SU-DHL-6 (cell line): ENCODE data around the gene GJA3.

Experiments
- H2AFZ ChIP-seq: fragments of 200-600 bp; sonication (generic); 2 replicates; pipeline ENCODE4 v1.6.1; 2014; ENCODE audit warnings: low read depth, mild to moderate bottlenecking, moderate library complexity, mixed read lengths, antibody characterized with exemption, low read length; ENCODE audit not compliant: severe bottlenecking
- H3F3A ChIP-seq: fragments of 200-600 bp; shearing (Covaris generic); 2 replicates; pipeline ENCODE4 v1.6.0; 2016; ENCODE audit warnings: antibody characterized with exemption, mild to moderate bottlenecking; ENCODE audit not compliant: insufficient read depth
- H3K27ac ChIP-seq: fragments of 200-600 bp; sonication (generic); 2 replicates; pipeline ENCODE4 v1.5.1; 2016; ENCODE audit warnings: low read depth, mild to moderate bottlenecking, low read length, moderate library complexity, mixed read lengths
- H3K27me3 ChIP-seq: fragments of 200-600 bp; sonication (generic), shearing (Covaris generic); 2 replicates; pipeline ENCODE4 v1.6.0; 2014; ENCODE audit warnings: mild to moderate bottlenecking, low read length
- H3K36me3 ChIP-seq: fragments of 200-600 bp; sonication (generic); 2 replicates; pipeline ENCODE4 v1.6.1; 2014; ENCODE audit warnings: mild to moderate bottlenecking, low read length, mixed read lengths
- H3K4me2 ChIP-seq: fragments of 300-600, 200-600 bp; shearing (Covaris generic), sonication (generic); 2 replicates; pipeline ENCODE4 v1.6.0; 2014; ENCODE audit warnings: low read length, low read depth, mild to moderate bottlenecking; ENCODE audit not compliant: poor library complexity, severe bottlenecking
- H3K4me3 ChIP-seq: fragments of 200-600 bp; sonication (generic); 2 replicates; pipeline ENCODE4 v1.5.1; 2014; ENCODE audit warnings: antibody characterized with exemption, low read length, mild to moderate bottlenecking, mixed read lengths; ENCODE audit not compliant: insufficient read depth, poor library complexity, severe bottlenecking
- H3K79me2 ChIP-seq: fragments of 200-600 bp; sonication (generic); 2 replicates; pipeline ENCODE4 v1.6.1; 2014; ENCODE audit warnings: mild to moderate bottlenecking, low read length, moderate library complexity; ENCODE audit not compliant: insufficient read depth
- H3K9ac ChIP-seq: fragments of 200-600 bp; sonication (generic); 2 replicates; pipeline ENCODE4 v1.7.0; 2014; ENCODE audit warnings: mild to moderate bottlenecking, low read length
- H3K9me2 ChIP-seq: fragments of 200-600 bp; sonication (generic); replicated peaks from 2 replicates; pipeline ENCODE4 v1.6.1; 2014; ENCODE audit warnings: low read length; ENCODE audit not compliant: insufficient read depth
- H3K9me3 ChIP-seq: fragments of 200-600 bp; sonication (generic); 2 replicates; pipeline ENCODE4 v1.6.1; 2014; ENCODE audit warnings: low read length, mixed read lengths; ENCODE audit not compliant: insufficient read depth
- H4K20me1 ChIP-seq: fragments of 200-600 bp; sonication (generic); 2 replicates; pipeline ENCODE4 v1.6.1; 2014; ENCODE audit warnings: low read depth, mild to moderate bottlenecking, antibody characterized with exemption, low read length, moderate library complexity, mixed read lengths
- CTCF ChIP-seq: fragments of 200-600 bp; sonication (generic); IDR thresholded peaks from one replicate; pipeline ENCODE4 v1.5.1; 2017; ENCODE audit warnings: antibody characterized with exemption, mild to moderate bottlenecking, low read length, moderate library complexity; ENCODE audit not compliant: insufficient read depth, poor library complexity, severe bottlenecking
- EZH2phosphoT487 ChIP-seq: fragments of 200-600 bp; sonication (generic), shearing (Covaris generic); conservative IDR thresholded peaks from 2 replicates; pipeline ENCODE4 v1.6.1; 2018; ENCODE audit warnings: mild to moderate bottlenecking, antibody characterized with exemption, low read length, moderate library complexity, mixed read lengths

The GJA3 gene

GRCh38 chr13:20175907-20176652 is 15.2 kb upstream of the GJA3 start:
- no peak overlapping the region for H3K4me3 ChIP-seq
- H3K36me3 ChIP-seq: no peaks in the 10 kb centered on the region
- H3F3A ChIP-seq: no peaks in the 10 kb centered on the region
- no peak overlapping the region for H3K4me2 ChIP-seq
- no peaks in the 10 kb centered on the region for H3K9me3 ChIP-seq
- no peaks in the 10 kb centered on the region for H3K9me2 ChIP-seq
- no peak for TF ChIP-seq EZH2phosphoT487
- no peak for TF ChIP-seq CTCF
- H3K9ac ChIP-seq: no peak overlapping the region
- H3K27me3 ChIP-seq: no peaks in the 10 kb centered on the region
- no peaks in the 10 kb centered on the region for H3K79me2 ChIP-seq
- H2AFZ ChIP-seq: no peak overlapping the region
- no peak overlapping the region for H3K27ac ChIP-seq
- no peaks in the 10 kb centered on the region for H4K20me1 ChIP-seq

- H3K9me2 ChIP-seq: no peaks in the 10 kb centered on the region
- H3K4me3 ChIP-seq: no peak overlapping the region
- no peaks in the 10 kb centered on the region for H3F3A ChIP-seq
- no peaks in the 10 kb centered on the region for H3K36me3 ChIP-seq
- no peak overlapping the region for H3K27ac ChIP-seq
- no peak overlapping the region for H3K4me2 ChIP-seq
- no peaks in the 10 kb centered on the region for H3K9me3 ChIP-seq
- no peak for TF ChIP-seq EZH2phosphoT487
- TF ChIP-seq CTCF: no peak
- no peaks in the 10 kb centered on the region for H4K20me1 ChIP-seq
- H3K9ac ChIP-seq: no peak overlapping the region
- no peaks in the 10 kb centered on the region for H3K79me2 ChIP-seq
- no peak overlapping the region for H2AFZ ChIP-seq
- H3K27me3 ChIP-seq: no peaks in the 10 kb centered on the region
Measured at GRCh38 chr13:20175406-20175794, 14.5 kb upstream of the GJA3 start.

- TF ChIP-seq EZH2phosphoT487 (no peak), CTCF (no peak)
- Histone ChIP-seq H3K79me2 (no peaks in the 10 kb centered on the region), H3K9me2 (no peaks in the 10 kb centered on the region), H2AFZ (no peak overlapping the region), H3K27me3 (no peaks in the 10 kb centered on the region), H3K9ac (no peak overlapping the region), H3F3A (no peaks in the 10 kb centered on the region), H3K4me3 (no peak overlapping the region), H3K4me2 (no peak overlapping the region), H3K27ac (no peak overlapping the region), H3K9me3 (no peaks in the 10 kb centered on the region), H3K36me3 (no peaks in the 10 kb centered on the region), H4K20me1 (no peaks in the 10 kb centered on the region)
Measured at GRCh38 chr13:20174656-20175405, 14.0 kb upstream of the GJA3 start.
